Pancreas (tissue), 10 donors: Measurements from ENCODE around the gene MKNK1. TPM values are rescaled to one million over a fixed set of nuclear protein-coding genes. Genes with fewer than 3 reads are reported as not detected.

Experiments used
- ATAC-seq, 4 donors: fragments of 200-7000 bp; cut with Tn5 transposase; one replicate each; pipeline versions ENCODE4 v1.8.0 to v1.9.1; 2020; ENCODE audit warnings: mild to moderate bottlenecking in 4 of 4, moderate library complexity in 4 of 4
- DNase-seq, 6 donors: peaks; one replicate each; pipeline ENCODE4 v3.0.0-alpha.2; 2020
- FAIRE-seq: peaks from 2 replicates; lab custom pipeline; 2012; peaks lifted over from hg19 to GRCh38; lab: Jason Lieb, UNC
- H3K27ac ChIP-seq, 4 donors: fragments of 200-600 bp; sonication (generic); 1 replicate in 3 of 4; 2 replicates in 1 of 4; pipeline versions ENCODE4 v1.5.0 to v1.8.0; 2020
- H3K27me3 ChIP-seq, 4 donors: fragments of 200-600 bp; one replicate each; pipeline ENCODE4 v1.8.0; 2021
- H3K36me3 ChIP-seq, 3 donors: fragments of 200-600 bp; sonication (generic) in 1 of 3; one replicate each; pipeline versions ENCODE4 v1.5.0 to v1.8.0; 2020 to 2021
- H3K4me1 ChIP-seq, 3 donors: fragments of 200-600 bp; one replicate each; pipeline ENCODE4 v1.8.0; 2021
- H3K4me3 ChIP-seq, 4 donors: fragments of 200-600 bp; sonication (generic) in 2 of 4; one replicate each; pipeline versions ENCODE4 v1.5.0 to v1.8.0; 2020 to 2021
- H3K9me3 ChIP-seq, 4 donors: fragments of 200-600 bp; one replicate each; pipeline ENCODE4 v1.8.0; 2021
- WGBS, 2 donors: extraction: QIAGEN DNeasy Blood & Tissue Kit; methylation state at CpG; one replicate each; pipeline ENCODE4 v1.1.7; 2013; 5-methylcytosine and 5-hydroxymethylcytosine counted together
- intact Hi-C, 3 donors: fragments of 100-400 bp; cut with DNase I; formaldehyde crosslinking; loops; one replicate each; pipeline versions ENCODE4 v1.11.1 to v1.14.2; 2022
- polyA plus RNA-seq, 2 donors: library from polyadenylated mRNA; stranded (reverse); fragments of 200-250 nt; gene quantifications; one replicate each; pipeline ENCODE4 v1.2.3, GENCODE V29; 2013
- total RNA-seq, 6 donors: library from RNA; stranded (reverse); fragmentation: NEBNext Ultra II Directional in 4 of 6; extraction: Animal tissue kit (Norgen Biotek cat#: 25700) in 4 of 6; gene quantifications; one replicate each; pipeline versions ENCODE4 v1.2.1 to v1.2.4, GENCODE V29; 2021 to 2023
- TF ChIP-seq, protein P1 (sequence below), 4 donors: fragments of 200-600 bp; sonication (generic) in 3 of 4; IDR thresholded peaks; one replicate each; pipeline versions ENCODE4 v1.5.0 to v1.8.0; 2021; ENCODE audit warnings: antibody characterized with exemption in 4 of 4
- donor health status: healthy with polysubstance abuse.
- donor health status: DM: no; HTN: no; CAD: no; lungs with moderate emphysema.
- donor health status: DM: no; HTN: no; CAD: no.
- donor health status: control.
- donor health status: control.
- donor health status: Bipolar disorder and iron deficiency.
- donor health status: DM: yes; HTN: yes; CAD: no.
- donor health status: DM: no; HTN: no; CAD: no.
- donor health status: DM: no; HTN: no; CAD: no.
- donor health status: DM: yes; HTN: yes; CAD: no.

Gene MKNK1
- total and polyA plus RNA-seq, 8 donors: 44.9 to 172 (median 103) TPM

DNA sequence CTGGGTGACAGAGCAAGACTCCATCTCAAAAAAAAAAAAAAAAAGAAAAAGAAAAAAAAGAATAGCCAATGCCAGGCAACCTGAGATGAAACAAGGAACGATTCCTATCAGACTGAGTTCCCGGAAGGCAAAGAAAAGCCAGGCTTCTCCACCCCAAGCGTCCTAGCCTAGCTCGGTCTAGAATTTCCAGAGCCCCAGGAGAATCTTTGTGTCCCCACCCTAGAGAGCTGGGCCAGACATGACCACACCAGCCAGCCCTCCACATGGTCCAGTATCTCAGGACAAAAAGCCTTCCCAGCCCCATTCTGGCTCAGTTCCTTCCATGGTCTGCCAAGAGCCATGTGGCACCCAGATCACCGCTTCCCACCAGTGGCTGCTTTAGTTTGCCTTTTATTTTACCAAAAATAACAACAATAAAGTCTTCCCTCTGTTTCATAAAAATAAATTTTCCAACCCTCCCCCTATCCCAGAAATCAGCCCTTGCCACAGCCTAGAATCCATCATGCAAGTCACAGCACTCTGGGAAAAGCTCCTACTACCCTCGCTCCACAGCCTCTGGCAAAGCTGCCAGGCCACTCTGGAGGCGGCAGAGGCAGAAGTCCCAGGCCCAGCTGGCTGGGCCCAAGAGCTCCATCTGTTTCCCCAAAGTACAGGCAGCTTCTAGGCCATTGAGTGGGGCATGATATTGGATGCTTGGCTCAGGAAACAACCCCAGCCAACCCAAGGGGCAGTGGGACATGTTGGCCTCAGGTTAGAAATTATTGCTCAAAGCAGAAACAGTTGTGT is 3.5 kb upstream of the MKNK1 start:
- peak overlapping the region in 3 of 4 donors; percentile 39 to 80 (median 58) for H3K27ac ChIP-seq
- peaks cover 25 to 57% (median 33%) of the 10 kb centered on the region in 3 donors for H3K4me1 ChIP-seq
- H3K36me3 ChIP-seq: peaks cover 0 to 16% (median 14%) of the 10 kb centered on the region in 3 donors
- DNase-seq: peak in 5 of 6 donors; percentile 55 to 81 (median 70)
- H3K4me3 ChIP-seq: no peak overlapping the region
- intact Hi-C loops: no loop called here
- ATAC-seq: peak; percentile 31 to 55 (median 40)
- FAIRE-seq: no peak
- TF ChIP-seq, protein P1, sequence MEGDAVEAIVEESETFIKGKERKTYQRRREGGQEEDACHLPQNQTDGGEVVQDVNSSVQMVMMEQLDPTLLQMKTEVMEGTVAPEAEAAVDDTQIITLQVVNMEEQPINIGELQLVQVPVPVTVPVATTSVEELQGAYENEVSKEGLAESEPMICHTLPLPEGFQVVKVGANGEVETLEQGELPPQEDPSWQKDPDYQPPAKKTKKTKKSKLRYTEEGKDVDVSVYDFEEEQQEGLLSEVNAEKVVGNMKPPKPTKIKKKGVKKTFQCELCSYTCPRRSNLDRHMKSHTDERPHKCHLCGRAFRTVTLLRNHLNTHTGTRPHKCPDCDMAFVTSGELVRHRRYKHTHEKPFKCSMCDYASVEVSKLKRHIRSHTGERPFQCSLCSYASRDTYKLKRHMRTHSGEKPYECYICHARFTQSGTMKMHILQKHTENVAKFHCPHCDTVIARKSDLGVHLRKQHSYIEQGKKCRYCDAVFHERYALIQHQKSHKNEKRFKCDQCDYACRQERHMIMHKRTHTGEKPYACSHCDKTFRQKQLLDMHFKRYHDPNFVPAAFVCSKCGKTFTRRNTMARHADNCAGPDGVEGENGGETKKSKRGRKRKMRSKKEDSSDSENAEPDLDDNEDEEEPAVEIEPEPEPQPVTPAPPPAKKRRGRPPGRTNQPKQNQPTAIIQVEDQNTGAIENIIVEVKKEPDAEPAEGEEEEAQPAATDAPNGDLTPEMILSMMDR (IDR thresholded peaks at IDR 0.05): no peak
- WGBS, 2 donors: 35 to 46% methylated on average over 7 of the region's 7 CpGs
- H3K27me3 ChIP-seq: no peaks in the 10 kb centered on the region
- no peaks in the 10 kb centered on the region for H3K9me3 ChIP-seq

DNA sequence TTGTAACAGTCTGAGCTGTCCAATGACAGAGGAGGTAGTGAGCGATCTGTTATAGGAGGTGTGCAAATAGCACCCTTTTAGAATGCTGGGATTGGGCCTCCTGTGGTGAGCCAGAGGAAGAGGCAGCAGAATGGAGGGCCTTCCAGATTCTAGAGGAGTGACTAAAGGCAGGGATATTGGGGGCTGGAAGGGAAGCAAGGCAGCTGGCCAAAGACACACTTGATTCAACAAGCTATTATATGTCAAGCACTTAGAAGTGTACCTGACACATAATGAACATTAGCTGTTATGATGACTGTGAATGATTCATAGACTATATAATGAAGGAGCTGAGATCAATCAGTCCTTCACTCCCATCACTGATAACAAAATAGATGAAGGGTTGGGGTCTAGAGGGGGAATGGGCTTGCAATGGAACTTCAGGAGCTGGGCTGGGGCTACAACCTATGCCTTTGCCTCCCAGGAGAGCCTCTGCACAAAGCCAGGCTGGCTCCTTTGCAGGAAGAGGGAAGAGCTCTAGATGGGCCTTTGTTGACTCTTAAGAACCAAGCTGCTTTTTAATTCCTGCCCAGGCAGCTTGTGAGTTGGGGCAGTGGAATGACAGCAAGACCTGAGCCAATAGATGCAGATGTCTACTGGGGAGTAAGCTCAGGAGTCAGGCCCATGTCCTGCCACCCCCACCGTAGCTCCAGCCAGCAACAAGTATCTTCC is 2.3 kb upstream of the MKNK1 start:
- Histone ChIP-seq H3K36me3 (peaks cover 0 to 16% (median 14%) of the 10 kb centered on the region in 3 donors), H3K4me1 (peaks cover 21 to 56% (median 33%) of the 10 kb centered on the region in 3 donors), H3K4me3 (no peak overlapping the region), H3K27me3 (no peaks in the 10 kb centered on the region), H3K9me3 (no peaks in the 10 kb centered on the region), H3K27ac (peak overlapping the region in 2 of 4 donors; percentile 58 to 64)
- 83 to 89% methylated on average over 2 of the region's 2 CpGs for WGBS, 2 donors
- TF ChIP-seq, protein P1 (IDR thresholded peaks at IDR 0.05): no peak
- intact Hi-C loops: no loop called here
- FAIRE-seq: no peak
- no peak for DNase-seq
- no peak for ATAC-seq

DNA sequence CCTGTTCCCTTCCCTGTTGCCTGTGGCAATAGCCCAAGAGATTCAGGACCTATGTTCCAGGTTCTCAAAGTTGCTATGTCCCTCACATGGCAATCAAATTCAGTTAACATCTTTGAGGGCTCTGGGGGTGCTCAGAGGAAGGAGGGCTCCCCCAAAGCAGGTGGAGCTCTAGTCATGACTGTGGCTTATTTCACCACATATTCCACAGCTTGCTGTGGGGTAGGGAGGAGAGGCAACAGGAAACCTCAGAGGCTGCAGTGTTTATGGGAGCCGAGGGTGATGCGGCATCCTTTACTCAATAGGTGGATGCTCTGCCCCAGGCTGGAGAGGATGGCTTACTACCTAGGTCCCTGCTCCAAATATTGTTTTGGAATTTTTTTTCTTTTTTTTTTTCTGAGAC is 1.2 kb upstream of the MKNK1 start:
- H3K27me3 ChIP-seq: no peaks in the 10 kb centered on the region
- peak overlapping the region in 2 of 4 donors; percentile 85 to 86 for H3K27ac ChIP-seq
- no peak overlapping the region for H3K4me3 ChIP-seq
- ATAC-seq (no peak), DNase-seq (no peak), FAIRE-seq (no peak)
- peaks cover 0 to 16% (median 14%) of the 10 kb centered on the region in 3 donors for H3K36me3 ChIP-seq
- H3K9me3 ChIP-seq: no peaks in the 10 kb centered on the region
- WGBS, 2 donors: 80 to 91% methylated on average over 2 of the region's 2 CpGs
- intact Hi-C loops: no loop called here
- peaks cover 21 to 55% (median 33%) of the 10 kb centered on the region in 3 donors for H3K4me1 ChIP-seq
- TF ChIP-seq, protein P1 (IDR thresholded peaks at IDR 0.05): no peak

DNA sequence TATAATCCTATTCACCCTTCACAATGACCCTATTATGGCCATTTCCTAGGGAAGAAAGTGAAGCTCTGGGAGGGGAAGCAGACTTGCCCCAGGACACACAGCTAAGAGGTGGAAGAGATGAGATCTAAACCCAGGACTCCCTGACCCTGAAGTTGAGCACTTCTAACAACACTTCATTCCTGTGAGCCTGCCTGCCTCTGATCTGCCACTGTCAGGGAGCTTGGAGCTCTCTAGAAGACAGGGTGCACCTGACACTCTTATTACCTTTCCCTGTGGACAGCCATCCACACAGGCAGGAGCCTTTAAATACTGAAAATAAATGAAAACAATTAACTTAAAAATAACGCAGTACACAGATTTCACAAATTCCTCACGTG is 599 bp downstream of the MKNK1 start:
- H3K4me3 ChIP-seq: peak overlapping the region; percentile 61 to 87 (median 76)
- H3K36me3 ChIP-seq: peaks cover 0 to 1% (median 0%) of the 10 kb centered on the region in 3 donors
- peak in 2 of 4 donors; percentile 6 to 11 for ATAC-seq
- H3K27ac ChIP-seq: peak overlapping the region; percentile 56 to 86 (median 82)
- H3K4me1 ChIP-seq: peaks cover 18 to 69% (median 42%) of the 10 kb centered on the region in 3 donors
- H3K9me3 ChIP-seq: no peaks in the 10 kb centered on the region
- intact Hi-C loops: no loop called here
- DNase-seq: no peak
- TF ChIP-seq, protein P1 (IDR thresholded peaks at IDR 0.05): no peak
- 0% methylated on average over 2 of the region's 2 CpGs for WGBS, 2 donors
- no peaks in the 10 kb centered on the region for H3K27me3 ChIP-seq
- no peak for FAIRE-seq
